Measurements from ENCODE around the gene PALLD.

Gene PALLD

GRCh38 chr4:168630445-168631187, 133.8 kb downstream of the PALLD start:
- DNase-seq = no peak

DNA sequence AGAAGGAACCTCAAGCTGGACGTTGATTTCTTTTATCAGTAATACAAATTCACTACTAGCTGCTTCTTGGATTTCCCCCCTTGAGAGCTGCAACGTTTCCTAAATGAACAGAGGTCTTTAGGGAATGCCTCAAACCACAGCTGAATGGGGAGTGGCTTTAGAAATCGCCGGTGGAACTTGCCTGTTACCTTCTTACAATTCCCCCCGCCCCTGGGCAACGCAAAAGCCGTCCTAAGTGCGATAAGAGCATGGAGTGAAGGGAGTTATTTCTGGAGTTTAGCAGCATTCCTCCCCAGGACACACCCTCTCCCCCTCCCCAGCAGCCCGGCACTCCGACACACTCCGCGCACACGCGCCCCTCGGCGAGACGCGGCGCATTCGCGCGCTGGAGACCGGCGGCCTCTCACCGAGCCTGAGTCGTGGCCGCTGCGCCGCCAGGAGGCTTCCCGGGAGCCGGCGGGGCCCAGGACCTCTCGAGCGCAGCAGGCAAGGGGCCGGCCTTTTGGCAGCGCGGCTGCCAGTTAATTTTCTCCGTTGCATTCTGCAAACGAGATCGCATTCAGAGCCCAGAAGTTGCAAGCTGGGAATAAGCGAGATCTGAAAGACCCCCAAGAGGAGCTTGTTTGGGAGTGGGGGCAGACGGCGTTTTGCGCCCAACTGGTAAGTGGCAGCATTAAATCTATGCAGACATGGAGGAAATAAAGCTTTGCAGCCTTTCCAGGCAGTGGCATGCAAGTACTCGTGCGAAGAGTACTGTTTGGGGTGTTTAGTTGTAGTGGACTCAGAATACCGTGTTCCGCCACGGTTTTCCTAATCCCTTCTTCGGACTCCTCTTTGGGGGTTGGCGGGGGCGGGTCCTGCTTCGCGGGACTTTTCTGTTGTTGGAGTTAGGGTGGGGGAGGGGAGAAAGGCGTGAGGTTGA, 134.7 kb downstream of the PALLD start:
- peak; percentile 17 to 27 for DNase-seq

GRCh38 chr4:168632301-168632725, 135.5 kb downstream of the PALLD start:
- DNase-seq = no peak

GRCh38 chr4:168633064-168633463, 136.2 kb downstream of the PALLD start:
- DNase-seq = no peak

DNA sequence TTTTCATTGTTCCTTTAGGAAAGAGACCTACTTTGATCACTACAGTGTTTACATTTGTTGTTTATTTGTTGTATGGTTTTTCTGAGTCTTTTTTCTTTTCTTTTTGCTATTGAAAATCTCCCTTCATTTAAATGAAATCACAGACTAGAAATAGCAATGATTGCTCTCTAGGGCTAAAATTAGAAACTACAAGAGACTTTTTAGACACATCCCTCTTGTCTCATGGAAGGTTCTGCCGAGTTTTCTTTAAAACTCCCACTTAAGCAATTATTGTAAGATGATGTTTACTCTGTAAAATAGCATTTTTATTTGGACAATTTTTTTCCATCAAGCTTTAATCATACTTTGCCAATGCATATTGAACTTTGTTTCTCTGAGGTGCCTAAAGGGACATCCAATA, 136.6 kb downstream of the PALLD start:
- no peak for DNase-seq

GRCh38 chr4:168634276-168634802, 137.5 kb downstream of the PALLD start:
- no peak for DNase-seq

GRCh38 chr4:168636040-168636439, 139.2 kb downstream of the PALLD start:
- no peak for DNase-seq

GRCh38 chr4:168636506-168637196, 139.8 kb downstream of the PALLD start:
- DNase-seq = no peak

DNA sequence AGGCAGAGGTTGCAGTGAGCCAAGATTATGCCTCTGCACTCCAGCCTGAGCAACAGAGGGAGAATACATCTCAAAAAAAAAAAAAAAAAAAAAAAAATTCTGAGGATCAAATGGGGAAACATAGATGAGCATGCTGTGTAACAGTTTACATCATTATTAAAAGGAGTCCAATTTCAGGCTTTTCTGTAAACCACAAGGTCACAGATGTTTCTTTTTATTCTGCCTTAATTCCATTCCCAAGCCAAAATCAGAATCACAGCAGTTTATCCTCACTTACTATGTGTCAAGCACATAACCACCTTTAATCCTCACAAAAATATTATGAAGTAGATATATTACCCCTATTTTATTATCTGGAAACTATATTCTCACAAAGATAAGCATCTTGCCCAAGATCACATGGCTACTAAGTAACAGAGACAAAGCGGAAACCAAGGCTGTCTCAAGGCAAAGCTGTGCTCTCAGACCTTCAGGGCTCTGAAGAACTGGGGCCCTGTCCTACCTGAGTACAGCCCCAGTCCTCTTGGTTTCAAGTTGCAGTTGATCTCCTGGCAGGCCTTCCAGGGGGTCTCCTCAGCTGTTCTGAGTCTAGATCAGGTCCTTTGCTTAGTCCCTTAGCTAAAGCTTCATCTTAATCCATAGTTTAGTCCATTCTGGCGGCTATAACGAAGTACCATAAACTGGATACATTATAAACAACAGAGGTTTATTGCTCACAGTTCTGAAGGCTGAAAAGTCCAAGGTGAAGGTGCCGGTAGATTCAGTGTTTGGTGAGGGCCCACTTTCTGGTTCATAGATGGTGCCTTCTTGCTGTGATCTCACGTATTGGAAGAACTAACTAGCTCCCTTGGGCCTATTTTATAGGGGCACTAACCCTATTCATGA, 141.3 kb downstream of the PALLD start:
- DNase-seq = no peak

DNA sequence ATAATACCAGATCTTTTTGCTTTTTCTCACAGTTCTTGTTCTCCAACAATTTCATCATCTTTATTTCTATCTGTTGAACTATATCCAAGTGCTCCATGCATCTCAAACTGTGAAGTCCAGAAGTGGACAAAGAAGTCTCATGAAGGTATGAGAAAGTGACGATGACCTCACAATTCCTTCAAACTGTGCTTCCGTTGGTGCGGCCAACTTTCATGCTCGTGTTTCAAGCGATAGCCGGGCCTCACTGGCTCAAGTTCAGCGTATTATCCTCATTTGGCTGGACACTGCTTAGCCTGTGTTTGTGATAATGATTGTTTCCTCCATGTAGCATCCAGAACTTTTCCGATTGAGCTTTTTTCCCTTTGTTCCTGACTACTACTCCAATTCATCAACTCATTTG, 143.1 kb downstream of the PALLD start:
- DNase-seq = no peak

- DNase-seq = no peak
Observed at GRCh38 chr4:168641811-168642140, 144.9 kb downstream of the PALLD start.

DNA sequence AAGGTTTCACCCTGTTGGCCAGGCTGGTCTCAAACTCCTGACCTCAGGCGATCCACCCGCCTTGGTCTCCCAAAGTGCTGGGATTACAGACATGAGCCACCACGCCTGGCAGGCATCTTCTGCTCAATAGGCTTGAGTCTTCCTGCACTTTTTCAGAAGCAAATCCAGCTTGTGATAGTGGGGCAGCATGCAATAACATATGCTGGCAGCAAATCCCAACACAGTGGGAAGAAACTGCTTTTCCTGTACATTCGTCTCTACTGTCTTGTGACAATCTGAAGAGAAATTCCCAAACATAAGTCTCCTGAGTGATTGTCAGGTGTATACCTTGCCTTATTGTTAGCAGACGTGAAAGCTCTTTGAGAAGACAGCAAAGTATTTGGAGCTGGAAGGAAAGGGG, 145.7 kb downstream of the PALLD start:
- DNase-seq = no peak

DNA sequence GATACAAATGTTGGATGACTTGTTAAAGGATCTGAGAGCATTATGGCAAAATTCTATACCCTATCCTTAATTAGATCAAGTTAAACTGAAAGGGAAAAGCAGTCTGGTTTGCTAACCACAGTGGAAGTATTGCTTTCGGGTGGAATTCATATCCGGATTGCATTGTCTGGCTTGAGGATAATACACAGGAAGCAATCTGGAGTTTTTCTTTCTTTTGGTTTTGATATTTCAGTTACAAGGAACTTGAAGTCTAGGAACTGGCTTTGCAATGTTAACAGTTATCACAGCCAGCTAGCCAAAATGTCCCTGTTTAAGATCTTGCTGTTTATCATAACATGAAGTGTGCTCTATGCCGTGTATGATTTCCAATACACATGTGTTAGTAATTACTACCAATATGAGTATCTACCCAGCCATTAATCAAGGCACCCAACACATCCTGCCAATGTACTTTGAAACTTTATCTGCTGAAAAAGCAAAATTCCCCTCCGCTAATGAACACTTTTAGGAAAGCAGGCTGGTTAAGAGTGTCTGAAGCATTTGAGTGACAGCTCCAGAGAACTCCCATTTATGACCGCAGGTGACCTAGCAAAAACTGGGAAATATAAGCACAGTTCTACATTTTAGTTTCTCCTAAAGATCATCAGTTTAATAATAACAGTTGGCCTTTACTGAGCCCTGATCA, 146.4 kb downstream of the PALLD start:
- DNase-seq = no peak

DNA sequence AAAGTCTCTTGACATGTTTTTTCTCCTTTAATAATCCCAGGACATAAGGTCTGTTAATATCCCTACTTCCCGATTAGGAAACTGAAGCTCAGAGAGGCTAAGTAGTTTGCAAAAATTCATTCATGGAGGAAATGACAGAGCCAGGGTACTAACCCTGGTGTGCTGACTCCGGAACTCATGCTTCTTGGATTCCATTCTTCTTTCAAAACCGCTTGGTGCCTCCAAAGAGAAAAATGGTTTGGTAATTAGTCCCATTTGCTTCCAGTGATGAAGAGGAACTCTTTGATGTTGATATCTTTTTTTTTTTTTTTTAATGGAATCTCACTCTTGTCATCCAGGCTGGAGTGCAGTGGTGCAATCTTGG, 146.9 kb downstream of the PALLD start:
- no peak for DNase-seq

DNA sequence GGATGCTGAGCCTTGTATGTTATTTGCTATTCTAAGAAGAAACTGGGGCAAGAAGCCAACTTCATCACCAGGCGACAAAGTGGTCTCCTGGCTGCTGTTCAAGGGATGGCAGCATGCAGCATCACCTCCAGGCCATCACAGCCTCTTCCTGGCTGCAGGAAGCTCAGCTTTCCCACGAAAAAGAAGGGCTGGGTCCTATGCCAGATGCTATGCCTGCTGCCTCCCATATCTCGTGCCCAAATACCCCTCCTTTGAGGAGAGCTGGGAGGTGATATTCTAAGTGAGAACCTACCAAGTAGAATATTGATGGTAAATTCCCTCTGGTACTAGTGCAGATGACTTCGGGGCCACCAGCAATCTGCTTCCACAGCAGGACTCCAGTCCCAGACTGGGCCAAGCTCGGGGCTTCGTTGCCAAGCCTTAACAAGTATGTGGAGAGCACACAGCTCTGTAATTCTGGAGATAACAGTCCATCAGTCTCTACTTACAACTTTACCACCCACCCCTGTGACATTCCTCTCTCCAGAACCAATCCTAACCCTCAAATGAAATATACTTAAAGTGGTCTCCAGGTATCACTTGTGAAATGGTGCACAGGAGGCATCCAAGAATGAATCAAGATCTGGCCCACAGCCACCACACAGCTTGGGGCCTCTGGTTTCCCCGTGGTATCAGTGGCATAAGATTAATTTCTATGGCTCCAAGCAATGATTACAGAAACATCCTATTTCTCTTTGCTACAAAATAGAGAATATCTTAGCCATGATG, 149.3 kb downstream of the PALLD start:
- DNase-seq = no peak

GRCh38 chr4:168647646-168648375, 151.0 kb downstream of the PALLD start:
- DNase-seq = no peak

- DNase-seq = no peak
Observed at GRCh38 chr4:168648494-168648893, 151.6 kb downstream of the PALLD start.

DNA sequence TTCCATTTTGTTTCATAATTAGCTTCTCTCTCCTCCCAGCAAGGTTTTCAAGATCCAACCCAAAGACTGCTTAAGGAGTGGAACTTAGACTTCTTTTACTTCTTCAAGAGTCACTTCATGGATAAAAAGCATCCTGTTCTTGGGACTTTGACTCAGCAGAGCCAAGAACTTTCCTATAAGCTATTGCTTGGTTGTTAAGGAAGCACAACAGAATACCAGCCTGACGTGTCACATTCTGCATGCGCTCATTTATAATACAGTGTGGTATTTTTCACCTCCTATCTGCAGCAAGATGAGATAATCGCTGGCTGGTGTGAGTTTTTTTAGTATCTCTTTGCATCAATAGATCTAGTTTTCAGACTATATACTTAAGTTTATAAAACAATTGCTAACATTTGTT, 152.1 kb downstream of the PALLD start:
- DNase-seq = no peak

GRCh38 chr4:168651374-168651773, 154.5 kb downstream of the PALLD start:
- no peak for DNase-seq

DNA sequence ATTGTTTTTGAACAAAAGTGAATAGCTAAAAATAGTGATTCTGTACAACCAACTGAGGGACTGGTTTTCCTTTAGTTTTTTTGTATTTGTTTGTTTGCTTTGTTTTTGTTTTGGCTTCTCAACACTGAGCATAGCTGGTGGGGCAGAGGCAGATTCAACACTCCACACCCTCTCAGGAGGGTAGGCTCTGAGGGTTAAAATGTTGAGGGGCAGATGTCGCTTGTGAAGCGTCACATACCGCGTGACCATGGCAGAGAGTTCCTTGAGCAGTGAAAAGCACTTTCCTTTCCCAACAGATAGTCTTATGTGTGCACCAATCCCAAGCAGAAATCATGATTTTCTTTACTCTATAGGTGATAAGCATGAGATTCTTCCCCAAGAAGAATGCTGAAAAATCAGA, 155.0 kb downstream of the PALLD start:
- no peak for DNase-seq
